DND-41 (cell line): ENCODE results near the gene FKBP14.

Experiments used
- ATAC-seq: fragments of 200-7000 bp; cut with Tn5 transposase; 3 replicates; pipeline ENCODE4 v1.9.1; 2021; ENCODE audit warnings: low read depth; ENCODE audit not compliant: insufficient read depth
- DNase-seq: peaks from one replicate; pipeline ENCODE4 v3.0.0-alpha.2; 2020
- H2AFZ ChIP-seq: 2 replicates; pipeline ENCODE4 v1.6.0; 2012; ENCODE audit warnings: low read depth, low read length
- H3K27ac ChIP-seq: 2 replicates; pipeline ENCODE4 v1.5.1; 2012; ENCODE audit warnings: low read length, inconsistent platforms
- H3K27me3 ChIP-seq: fragments of 200-600 bp; sonication (generic); 2 replicates; pipeline ENCODE4 v1.6.0; 2012; ENCODE audit warnings: low read length, mild to moderate bottlenecking, inconsistent platforms; ENCODE audit not compliant: insufficient read depth, poor library complexity
- H3K36me3 ChIP-seq: 2 replicates; pipeline ENCODE4 v1.5.1; 2012; ENCODE audit warnings: low read length, inconsistent platforms; ENCODE audit not compliant: insufficient read depth
- H3K4me1 ChIP-seq: 2 replicates; pipeline ENCODE4 v1.5.1; 2012; ENCODE audit warnings: mild to moderate bottlenecking, low read length; ENCODE audit not compliant: insufficient read depth
- H3K4me2 ChIP-seq: 2 replicates; pipeline ENCODE4 v1.6.0; 2012; ENCODE audit warnings: mild to moderate bottlenecking, moderate library complexity, low read length, inconsistent platforms; ENCODE audit not compliant: insufficient read depth
- H3K4me3 ChIP-seq, 2 experiments: fragments of 200-600 bp in 1 of 2; shearing (Covaris generic) in 1 of 2; 2 replicates each; pipeline ENCODE4 v1.5.1; 2012 to 2016; ENCODE audit warnings: inconsistent platforms in 2 of 2, low read length in 2 of 2, mild to moderate bottlenecking in 2 of 2, low read depth in 1 of 2, moderate library complexity in 1 of 2
- H3K79me2 ChIP-seq: 2 replicates; pipeline ENCODE4 v1.6.0; 2012; ENCODE audit warnings: low read length, inconsistent platforms; ENCODE audit not compliant: insufficient read depth
- H3K9ac ChIP-seq: 2 replicates; pipeline ENCODE4 v1.6.0; 2012; ENCODE audit warnings: low read depth, mild to moderate bottlenecking, inconsistent platforms, low read length, moderate library complexity
- H3K9me3 ChIP-seq: 2 replicates; pipeline ENCODE4 v1.5.1; 2012; ENCODE audit warnings: low read length, moderate library complexity, mild to moderate bottlenecking, inconsistent platforms; ENCODE audit not compliant: insufficient read depth, severe bottlenecking
- H4K20me1 ChIP-seq: 2 replicates; pipeline ENCODE4 v1.6.0; 2012; ENCODE audit warnings: low read length; ENCODE audit not compliant: insufficient read depth
- EZH2 ChIP-seq: IDR thresholded peaks from 3 replicates; pipeline ENCODE4 v1.6.1; 2012; ENCODE audit warnings: borderline replicate concordance, low read depth, mild to moderate bottlenecking, moderate library complexity, low read length, inconsistent platforms; ENCODE audit not compliant: severe bottlenecking
- TF ChIP-seq, protein P1 (sequence below): IDR thresholded peaks from 2 replicates; pipeline ENCODE4 v1.5.1; 2012; ENCODE audit warnings: borderline replicate concordance, low read length, moderate library complexity, mild to moderate bottlenecking; ENCODE audit not compliant: poor library complexity, severe bottlenecking; ENCODE audit errors: extremely low read depth

The FKBP14 gene

GRCh38 chr7:30038196-30038980, 11.9 kb upstream of the FKBP14 start:
- ATAC-seq (no peak), DNase-seq (no peak)
- TF ChIP-seq, protein P1, sequence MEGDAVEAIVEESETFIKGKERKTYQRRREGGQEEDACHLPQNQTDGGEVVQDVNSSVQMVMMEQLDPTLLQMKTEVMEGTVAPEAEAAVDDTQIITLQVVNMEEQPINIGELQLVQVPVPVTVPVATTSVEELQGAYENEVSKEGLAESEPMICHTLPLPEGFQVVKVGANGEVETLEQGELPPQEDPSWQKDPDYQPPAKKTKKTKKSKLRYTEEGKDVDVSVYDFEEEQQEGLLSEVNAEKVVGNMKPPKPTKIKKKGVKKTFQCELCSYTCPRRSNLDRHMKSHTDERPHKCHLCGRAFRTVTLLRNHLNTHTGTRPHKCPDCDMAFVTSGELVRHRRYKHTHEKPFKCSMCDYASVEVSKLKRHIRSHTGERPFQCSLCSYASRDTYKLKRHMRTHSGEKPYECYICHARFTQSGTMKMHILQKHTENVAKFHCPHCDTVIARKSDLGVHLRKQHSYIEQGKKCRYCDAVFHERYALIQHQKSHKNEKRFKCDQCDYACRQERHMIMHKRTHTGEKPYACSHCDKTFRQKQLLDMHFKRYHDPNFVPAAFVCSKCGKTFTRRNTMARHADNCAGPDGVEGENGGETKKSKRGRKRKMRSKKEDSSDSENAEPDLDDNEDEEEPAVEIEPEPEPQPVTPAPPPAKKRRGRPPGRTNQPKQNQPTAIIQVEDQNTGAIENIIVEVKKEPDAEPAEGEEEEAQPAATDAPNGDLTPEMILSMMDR, result no peak
- TF ChIP-seq EZH2, result no peak
- no peaks in the 10 kb centered on the region for H3K9me3 ChIP-seq
- no peaks in the 10 kb centered on the region for H3K27me3 ChIP-seq
- no peak overlapping the region for H3K4me2 ChIP-seq
- no peak overlapping the region for H3K9ac ChIP-seq
- peaks cover 2% of the 10 kb centered on the region; the same call in 1 of the 2 replicates for H4K20me1 ChIP-seq
- H3K36me3 ChIP-seq, result no peaks in the 10 kb centered on the region
- no peak overlapping the region for H3K27ac ChIP-seq
- no peak overlapping the region for H3K4me3 ChIP-seq
- H3K4me1 ChIP-seq, result no peaks in the 10 kb centered on the region
- peaks cover 31% of the 10 kb centered on the region for H3K79me2 ChIP-seq
- H2AFZ ChIP-seq, result no peak overlapping the region

GRCh38 chr7:30036220-30036619, 9.7 kb upstream of the FKBP14 start:
- no peak overlapping the region for H3K27ac ChIP-seq
- DNase-seq (no peak), ATAC-seq (no peak)
- H3K79me2 ChIP-seq, result peaks cover 33% of the 10 kb centered on the region
- no peak overlapping the region for H3K9ac ChIP-seq
- H3K4me3 ChIP-seq, result no peak overlapping the region
- no peaks in the 10 kb centered on the region for H3K9me3 ChIP-seq
- no peaks in the 10 kb centered on the region for H3K36me3 ChIP-seq
- no peak overlapping the region for H2AFZ ChIP-seq
- no peak for TF ChIP-seq EZH2
- peaks cover 12% of the 10 kb centered on the region; the same call in 1 of the 2 replicates for H4K20me1 ChIP-seq
- peaks cover 3% of the 10 kb centered on the region; the same call in 1 of the 2 replicates for H3K4me1 ChIP-seq
- no peak overlapping the region for H3K4me2 ChIP-seq
- no peaks in the 10 kb centered on the region for H3K27me3 ChIP-seq

DNA sequence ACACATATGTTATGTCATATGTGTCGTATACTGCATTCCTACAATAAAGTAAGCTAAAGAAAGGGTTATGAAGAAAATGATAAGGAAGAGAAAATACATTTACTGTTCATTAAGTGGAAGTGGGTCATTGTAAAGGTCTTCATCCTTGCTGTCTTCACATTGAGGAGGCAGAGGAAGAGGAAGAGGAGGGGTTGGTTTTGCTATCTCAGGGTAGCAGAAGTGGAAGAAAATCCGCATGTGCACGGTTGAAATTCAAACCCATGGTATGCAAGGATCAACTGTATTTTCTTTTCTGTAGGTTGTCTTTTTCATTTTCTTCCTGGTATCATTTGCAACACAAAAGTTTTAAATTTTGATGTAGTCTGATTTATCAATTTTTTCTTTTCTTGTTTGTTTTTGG, 8.0 kb upstream of the FKBP14 start:
- Histone ChIP-seq H3K27me3 (no peaks in the 10 kb centered on the region), H3K4me3 (no peak overlapping the region), H3K79me2 (peaks cover 38% of the 10 kb centered on the region), H3K36me3 (no peaks in the 10 kb centered on the region), H3K9ac (no peak overlapping the region), H2AFZ (no peak overlapping the region), H3K4me2 (no peak overlapping the region), H4K20me1 (peaks cover 23% of the 10 kb centered on the region; the same call in 1 of the 2 replicates), H3K9me3 (no peaks in the 10 kb centered on the region), H3K27ac (no peak overlapping the region), H3K4me1 (peaks cover 20% of the 10 kb centered on the region)
- ATAC-seq, result no peak
- DNase-seq, result no peak
- no peak for TF ChIP-seq EZH2
- TF ChIP-seq, protein P1, result no peak

DNA sequence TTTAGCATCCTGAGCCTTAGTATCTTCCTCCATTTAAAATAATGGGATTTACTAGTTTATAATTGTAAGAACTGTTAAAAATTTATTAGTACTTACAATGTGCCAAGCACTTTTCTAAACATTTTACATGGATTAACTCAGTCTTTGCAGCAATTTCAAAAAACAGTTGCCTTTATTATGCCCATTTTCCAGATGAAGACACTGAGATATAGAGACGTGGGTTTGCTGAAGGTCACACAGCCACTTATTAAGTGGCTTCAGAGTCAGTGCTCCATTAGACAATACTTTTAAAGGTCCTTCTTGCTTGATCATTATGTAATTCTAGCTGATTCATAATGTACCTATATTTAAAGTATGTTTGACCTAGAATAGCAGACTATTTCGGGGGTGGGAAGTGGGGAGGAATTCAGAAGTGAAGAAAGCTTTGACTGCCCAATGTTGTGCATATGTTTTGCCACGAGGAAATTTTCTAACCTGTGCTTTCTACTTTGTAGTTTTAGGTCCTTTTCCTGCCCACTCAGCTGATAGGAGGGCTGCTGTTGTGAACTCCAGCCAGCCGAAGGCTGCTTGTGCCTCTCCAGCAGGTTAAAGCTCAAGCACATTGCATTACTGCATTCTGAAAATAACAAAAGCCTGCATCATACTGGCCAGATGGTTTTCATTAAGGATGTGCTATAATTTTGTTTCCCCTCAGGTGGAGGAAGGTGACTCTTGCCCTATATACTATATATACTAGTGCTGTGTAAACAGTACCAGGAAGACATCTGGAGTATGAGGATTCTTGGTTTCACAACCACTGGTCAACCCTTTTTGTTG, 6.0 kb upstream of the FKBP14 start:
- TF ChIP-seq, protein P1, result no peak
- no peak for TF ChIP-seq EZH2
- no peak for DNase-seq
- H3K4me3 ChIP-seq, result no peak overlapping the region
- H3K9me3 ChIP-seq, result no peaks in the 10 kb centered on the region
- no peaks in the 10 kb centered on the region for H3K27me3 ChIP-seq
- H4K20me1 ChIP-seq, result peaks cover 23% of the 10 kb centered on the region; the same call in 1 of the 2 replicates
- peaks cover 50% of the 10 kb centered on the region for H3K79me2 ChIP-seq
- H3K27ac ChIP-seq, result no peak overlapping the region
- H3K4me2 ChIP-seq, result no peak overlapping the region
- ATAC-seq, result no peak
- no peaks in the 10 kb centered on the region for H3K36me3 ChIP-seq
- H2AFZ ChIP-seq, result no peak overlapping the region
- no peak overlapping the region for H3K9ac ChIP-seq
- peaks cover 30% of the 10 kb centered on the region for H3K4me1 ChIP-seq
